Stimulated activated CD4-positive, alpha-beta T cell treated with anti-CD3 and anti-CD28 coated beads, Interleukin-1b, Interleukin-23, amount 100 ng/mL, for 24 hours (primary cell): ENCODE data around the gene JUP.

Experiments
- DNase-seq, 4 experiments: peaks; one replicate each; pipeline ENCODE4 v3.0.0-alpha.2; 2020; ENCODE audit warnings: low read depth in 4 of 4, low spot score in 1 of 4

The JUP gene

GRCh38 chr17:41724476-41725050, 61.9 kb downstream of the JUP start:
- no peak for DNase-seq

- DNase-seq: no peak
These were observed 62.6 kb downstream of the JUP start for GRCh38 chr17:41723801-41724475.

DNA sequence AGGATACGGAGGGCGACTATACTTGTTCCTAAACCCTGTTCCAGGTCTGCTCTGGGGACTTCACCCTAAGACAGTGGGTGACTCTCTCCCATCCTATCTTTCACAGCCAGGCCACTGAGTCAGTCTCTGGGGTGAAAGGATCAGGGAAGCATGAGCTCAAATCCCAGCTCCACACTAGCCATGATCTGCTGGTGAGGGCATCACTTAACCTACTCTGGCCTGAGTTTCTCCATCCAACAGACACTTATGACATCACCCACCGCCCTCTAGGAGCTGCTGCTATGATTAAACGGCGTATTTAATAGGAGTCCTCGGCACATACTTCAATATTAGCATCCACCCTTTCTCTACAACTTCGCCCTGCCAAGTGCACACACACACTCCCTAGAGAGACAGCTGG, 64.3 kb downstream of the JUP start:
- DNase-seq: no peak

- DNase-seq: no peak
These were observed 68.2 kb downstream of the JUP start for GRCh38 chr17:41718287-41718645.

DNA sequence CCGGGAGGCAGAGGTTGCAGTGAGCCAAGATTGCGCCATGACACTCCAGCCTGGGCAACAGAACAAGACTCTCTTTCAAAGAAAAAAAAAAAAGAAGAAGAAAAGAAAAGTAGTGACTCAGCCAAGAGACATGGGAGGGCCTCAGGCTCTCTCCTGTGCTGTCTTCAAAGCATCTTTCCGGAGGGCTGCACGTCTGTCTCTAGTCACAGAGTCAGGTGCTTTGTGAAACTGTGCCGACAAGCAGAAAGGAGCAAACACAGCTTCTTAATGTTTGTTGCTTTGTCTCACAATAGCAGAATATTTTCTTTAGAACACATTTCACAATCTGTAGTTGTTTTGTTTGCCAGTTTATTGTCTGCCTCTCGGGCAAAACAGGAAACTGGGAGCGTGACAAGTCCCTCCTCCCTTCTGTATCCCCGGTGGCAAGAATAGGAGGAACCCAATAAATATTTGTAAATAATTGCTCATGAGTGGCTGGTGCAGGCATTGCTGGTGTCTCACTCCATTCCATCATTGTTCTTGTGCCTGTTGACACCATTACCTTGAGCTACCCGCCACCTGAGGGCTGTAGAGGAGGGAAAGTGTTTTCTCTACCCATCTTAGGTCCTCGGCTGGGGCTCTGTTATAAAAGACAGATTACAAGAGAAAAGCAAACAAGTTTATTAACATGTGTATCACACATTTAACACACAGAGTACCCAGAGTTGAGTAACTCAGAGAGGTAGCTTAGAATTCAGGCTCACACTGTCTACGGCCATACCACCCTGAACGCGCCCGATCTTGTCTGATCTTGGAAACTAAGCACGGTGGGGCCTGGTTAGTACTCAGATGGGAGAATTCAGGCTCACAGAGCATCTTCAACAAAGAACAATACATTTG, 68.9 kb downstream of the JUP start:
- DNase-seq: no peak

- no peak for DNase-seq
These were observed 74.7 kb downstream of the JUP start, which contains the start of gene GAST for GRCh38 chr17:41711669-41712400. Gene GAST, plus strand, starts transcription at chr17:41712331. Its CDS starts 3,106 bp downstream, at chr17:41715437.

DNA sequence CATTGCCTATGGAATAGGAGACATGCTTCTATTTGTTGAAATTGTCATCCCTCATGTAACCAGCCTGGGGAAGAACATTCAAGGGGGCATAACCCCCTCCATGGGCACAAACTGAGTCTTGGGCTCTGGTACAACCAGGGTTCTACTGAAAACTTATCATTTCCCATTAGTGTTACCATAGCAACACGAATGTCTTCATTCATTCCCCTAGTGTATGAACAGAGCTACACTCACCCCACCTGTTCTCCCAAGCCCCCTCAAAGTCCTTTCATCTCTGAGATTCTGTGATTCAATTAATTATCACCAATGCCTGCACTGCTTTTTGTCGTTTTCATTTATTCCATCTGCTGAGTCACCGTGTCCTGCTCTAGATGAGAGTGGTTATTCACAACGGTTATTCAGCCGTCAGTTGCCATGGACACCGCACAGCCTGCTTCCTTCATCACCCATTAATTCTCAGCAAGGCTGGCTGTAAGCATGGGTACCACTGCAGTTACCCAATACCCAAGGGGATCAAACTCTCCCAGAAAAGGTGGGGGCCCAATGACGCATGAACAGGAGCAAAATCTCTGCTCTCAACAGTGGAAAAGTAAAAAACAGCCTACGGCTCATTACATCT, 75.9 kb downstream of the JUP start:
- no peak for DNase-seq

DNA sequence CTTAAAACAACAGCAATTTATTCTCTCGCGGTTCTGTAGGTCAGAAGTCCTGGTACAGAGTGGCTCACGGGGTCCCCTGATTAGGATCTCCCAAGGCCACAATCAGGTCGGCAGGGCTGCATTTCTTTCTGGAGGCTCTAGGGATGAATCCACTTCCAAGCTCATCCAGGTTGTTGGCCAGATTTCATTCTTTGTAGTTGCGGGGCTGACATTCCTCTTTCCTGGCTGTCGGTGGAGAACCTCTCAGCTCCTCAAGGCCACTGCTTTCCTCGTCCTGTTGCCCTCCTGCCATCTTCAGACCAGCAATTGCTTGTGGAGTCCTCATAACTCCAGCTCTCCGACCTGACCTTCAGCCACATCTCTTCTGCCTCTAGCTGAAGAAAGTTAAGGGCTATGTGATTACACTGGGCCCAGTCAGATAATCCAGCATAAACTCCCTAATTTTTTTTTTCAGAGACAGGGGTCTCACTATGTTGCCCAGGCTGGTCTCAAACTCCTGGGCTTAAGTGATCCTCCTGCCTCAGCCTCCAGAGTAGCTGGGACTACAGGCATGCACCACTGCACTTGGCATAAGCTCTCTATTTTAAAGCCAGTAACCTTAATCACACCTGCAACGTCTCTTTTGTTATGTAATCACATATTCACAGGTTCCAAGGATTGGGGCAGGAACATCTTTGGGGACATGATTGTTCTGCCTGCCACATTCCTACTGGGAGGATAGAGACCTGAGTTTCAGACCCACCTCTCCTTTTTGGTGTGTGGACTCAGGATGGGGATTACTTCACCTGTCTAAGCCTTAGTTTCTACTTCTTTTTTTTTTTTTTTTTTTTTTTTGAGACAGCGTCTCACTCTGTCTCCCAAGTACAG, 78.5 kb downstream of the JUP start:
- no peak for DNase-seq

DNA sequence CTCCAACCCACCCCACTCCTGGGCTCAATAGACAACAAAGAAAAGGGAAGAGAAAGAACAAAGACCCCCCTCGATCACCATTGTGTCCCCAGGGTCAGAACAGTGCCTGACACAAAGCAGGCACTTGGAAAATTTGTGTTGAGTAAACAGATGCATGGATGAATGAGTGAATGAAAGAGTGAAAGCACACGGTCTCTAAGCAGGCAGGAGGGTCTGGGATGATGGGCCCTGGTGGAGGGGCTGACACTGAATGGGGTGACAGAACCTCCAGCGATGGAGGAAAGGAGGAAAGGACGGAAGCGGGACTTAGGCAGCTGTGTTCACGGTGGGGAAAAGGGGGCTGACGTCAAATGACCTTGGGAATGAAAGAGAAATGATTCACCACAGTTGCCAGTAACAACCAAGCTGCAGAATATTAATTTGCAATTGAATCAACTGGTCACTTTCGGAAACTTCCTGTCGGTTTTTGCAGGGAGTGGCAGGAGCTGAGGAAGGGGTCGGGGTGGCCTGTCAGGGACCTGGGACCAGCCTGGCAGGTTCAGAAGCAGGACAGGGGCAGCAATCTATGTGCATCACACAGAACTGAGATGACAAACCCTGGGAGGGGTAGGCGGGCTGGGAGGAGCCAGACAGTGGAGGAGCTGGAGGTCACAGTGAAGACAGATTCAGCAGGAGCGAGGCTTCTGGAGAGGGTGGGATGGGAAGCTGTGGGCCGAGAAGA, 81.1 kb downstream of the JUP start:
- DNase-seq: no peak
